ENCODE data around the gene NAA30.
A peak's percentile ranks its signal among the peaks of the same experiment; 100 is the strongest.
"Not testable (repeated sequence)": the region's sequence is repeated elsewhere in the genome, so short reads cannot be mapped to it uniquely, and the experiment has no call there.

The NAA30 gene

DNA sequence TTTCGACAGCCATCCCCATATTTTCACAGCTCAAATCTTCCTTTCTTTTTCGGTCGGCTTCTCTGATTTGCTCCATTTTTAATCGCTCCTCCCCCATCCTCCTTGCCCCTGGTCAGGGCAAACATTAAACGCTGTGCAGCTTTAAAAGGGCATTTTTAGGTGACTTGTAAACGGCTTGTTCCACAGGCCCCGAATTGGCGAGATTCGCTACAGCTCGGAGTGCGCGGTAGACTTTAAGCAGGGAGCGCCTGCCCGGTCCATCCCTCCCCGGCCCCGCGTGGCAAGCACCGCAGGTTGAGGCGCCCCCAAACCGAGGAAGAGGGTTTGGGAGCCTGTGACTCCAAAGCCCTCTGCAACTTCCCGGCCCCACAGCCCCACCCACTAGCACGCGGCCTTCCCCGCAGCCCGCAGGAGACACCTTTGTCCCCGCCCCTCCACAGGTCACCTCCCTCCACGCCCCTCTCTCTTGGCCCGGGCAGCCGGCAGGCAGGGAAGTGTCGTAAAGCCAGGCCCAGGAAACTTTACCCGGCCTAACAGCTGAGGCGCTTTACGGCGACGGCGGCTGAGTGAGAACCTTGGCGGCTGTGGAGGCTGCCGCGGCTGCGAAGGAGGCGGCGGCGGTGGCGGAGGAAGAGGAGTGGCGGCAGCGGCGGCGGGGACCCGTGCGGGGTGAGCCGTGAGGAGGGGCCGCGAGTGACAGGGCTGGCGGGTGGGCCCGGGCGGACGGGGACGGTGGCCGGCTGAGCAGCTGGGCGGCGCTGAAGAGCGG is at the start of gene NAA30:
Gene NAA30 (plus strand): TSS at position 550 of the 769 bp plus-strand sequence. CDS start 372 bp downstream, outside the sequence.
- peak; percentile 91 for DNase-seq

GRCh38 chr14:57343545-57344297 is 46.7 kb upstream of the NAA30 start:
- not testable (repeated sequence) for DNase-seq

- no peak for DNase-seq
Measured at GRCh38 chr14:57345106-57345505, 45.3 kb upstream of the NAA30 start.

- no peak for DNase-seq
Measured at GRCh38 chr14:57346741-57347140, 43.6 kb upstream of the NAA30 start.

- no peak for DNase-seq
Measured at GRCh38 chr14:57352396-57353170, 37.8 kb upstream of the NAA30 start.

- DNase-seq: no peak
Measured at GRCh38 chr14:57355081-57355800, 35.1 kb upstream of the NAA30 start.

- no peak for DNase-seq
Measured at GRCh38 chr14:57362361-57362760, 28.0 kb upstream of the NAA30 start.

GRCh38 chr14:57364659-57365450 is 25.5 kb upstream of the NAA30 start:
- DNase-seq: no peak

- not testable (repeated sequence) for DNase-seq
Measured at GRCh38 chr14:57370187-57370586, 20.2 kb upstream of the NAA30 start.

GRCh38 chr14:57371013-57371412 is 19.4 kb upstream of the NAA30 start:
- no peak for DNase-seq

GRCh38 chr14:57375156-57375555 is 15.2 kb upstream of the NAA30 start:
- DNase-seq: no peak

DNA sequence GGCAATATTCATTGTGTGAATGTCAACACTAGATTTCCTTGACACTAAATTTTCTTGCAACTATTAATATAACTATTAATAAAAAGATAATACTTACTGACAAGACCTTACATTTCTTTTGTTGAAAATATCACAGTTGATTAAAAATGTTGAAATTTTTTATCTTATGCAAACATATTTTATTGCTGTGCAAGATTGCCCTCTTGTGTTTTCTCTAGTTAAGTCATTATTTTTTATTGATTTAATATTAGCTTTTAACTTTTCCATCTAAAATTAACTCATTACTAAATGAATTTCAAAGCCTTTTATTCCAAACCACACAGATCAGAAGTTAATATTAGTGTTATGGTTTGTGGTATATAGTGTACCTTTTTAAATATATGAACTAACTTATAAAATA is 11.7 kb upstream of the NAA30 start:
- DNase-seq: no peak

DNA sequence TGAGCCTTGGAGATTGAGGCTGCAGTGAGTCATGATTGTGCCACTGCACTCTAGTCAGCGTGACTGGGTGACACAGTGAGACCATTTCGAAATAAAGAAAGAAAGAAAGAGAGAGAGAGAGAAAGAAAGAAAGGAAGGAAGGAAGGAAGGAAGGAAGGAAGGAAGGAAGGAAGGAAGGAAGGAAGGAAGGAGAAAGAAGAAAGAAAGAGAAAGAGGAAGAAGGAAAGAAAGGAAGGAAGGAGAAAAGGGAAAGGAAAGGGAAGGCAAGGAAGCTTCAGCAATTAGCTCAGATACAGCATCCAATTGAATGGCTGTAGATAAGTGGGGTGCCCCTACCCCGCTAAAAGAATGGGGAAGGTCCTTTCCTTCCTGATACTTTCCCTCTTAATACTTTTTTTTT is 9.5 kb upstream of the NAA30 start:
- no peak for DNase-seq

GRCh38 chr14:57382283-57382682 is 8.1 kb upstream of the NAA30 start:
- DNase-seq: no peak

DNA sequence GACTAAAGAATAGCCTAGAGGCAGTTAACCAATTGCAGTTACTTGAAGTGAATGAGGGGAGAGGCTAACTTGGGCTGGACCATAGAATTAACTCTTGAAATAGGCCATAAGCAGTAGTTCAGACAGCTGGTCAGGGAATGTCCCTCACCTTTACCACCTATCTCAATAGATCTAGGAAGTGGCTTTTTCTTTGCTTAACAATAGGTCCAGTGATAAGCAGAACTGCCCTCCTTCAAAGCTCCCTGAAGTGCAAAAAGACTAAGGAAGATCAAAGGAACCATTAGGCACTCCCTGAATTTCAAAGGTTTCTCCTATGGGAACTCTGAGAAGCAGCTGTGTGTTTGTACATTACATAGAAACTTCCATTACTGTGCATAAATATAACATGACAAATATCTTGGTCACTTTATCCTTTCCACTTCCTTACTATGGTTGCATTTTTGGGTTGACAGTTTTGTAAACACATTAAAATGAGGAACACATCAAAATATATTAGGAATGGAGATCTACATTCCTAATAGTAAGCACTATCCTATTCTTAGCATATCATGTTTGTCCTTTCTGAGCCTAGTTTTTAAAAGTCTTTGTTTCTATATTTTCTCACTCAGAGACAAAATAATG is 7.2 kb upstream of the NAA30 start:
- no peak for DNase-seq

DNA sequence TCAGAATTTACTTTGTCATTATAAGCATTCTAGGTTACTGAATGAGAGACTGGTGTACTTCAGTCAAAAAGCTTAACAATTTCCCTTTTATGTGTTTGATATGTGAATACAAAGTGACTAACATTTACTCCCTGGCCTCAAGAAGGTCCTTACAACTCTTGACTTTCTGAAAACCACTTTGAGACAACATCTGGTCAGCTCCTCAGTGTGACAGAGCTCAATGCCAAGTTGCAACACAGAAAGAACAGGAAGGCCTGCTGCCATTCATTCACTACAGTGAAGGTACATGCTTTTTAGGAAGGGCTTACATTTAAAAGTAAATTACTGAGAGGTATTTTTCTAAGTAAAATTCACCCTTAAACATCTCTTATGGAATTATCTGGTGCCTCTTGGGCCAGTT is 2.3 kb upstream of the NAA30 start:
- DNase-seq: no peak

DNA sequence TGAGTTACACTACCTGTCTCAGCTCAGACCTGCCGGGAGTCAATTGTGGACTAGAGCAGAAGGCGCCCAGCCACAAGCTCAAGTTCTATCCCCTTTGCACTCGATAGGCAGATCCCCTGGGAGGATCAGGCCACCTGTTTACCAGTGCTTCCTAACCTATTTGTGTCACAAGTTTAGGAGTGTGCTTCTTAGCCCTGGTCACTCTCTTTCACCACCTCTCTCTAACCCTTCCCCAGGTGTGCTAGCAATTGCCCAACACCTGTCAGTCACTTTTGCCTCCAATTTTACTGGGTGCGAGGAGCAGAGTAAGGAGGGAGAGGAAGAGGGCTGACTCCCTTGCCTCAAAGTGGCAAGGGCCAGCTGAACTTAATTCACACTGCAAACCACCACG is 745 bp upstream of the NAA30 start:
- DNase-seq: peak; percentile 7

DNA sequence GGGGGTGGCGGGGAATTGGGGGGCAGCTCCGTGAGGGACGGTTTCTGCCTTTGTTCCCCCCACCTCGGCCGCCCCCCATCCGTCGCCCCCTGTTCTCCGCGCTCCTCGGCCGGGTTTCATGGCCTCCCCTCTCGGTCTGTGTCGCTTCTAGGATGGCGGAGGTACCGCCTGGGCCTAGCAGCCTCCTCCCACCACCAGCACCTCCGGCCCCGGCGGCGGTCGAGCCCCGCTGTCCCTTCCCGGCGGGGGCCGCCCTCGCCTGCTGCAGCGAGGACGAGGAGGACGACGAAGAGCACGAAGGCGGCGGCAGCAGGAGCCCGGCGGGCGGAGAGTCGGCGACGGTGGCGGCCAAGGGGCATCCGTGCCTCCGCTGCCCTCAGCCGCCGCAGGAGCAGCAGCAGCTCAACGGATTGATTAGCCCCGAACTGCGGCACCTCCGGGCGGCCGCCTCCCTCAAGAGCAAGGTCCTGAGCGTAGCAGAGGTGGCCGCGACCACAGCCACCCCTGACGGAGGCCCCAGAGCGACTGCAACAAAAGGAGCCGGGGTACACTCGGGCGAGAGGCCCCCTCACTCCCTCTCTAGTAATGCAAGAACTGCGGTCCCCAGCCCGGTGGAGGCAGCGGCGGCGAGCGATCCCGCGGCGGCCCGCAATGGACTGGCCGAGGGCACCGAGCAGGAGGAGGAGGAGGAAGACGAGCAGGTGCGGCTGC is 575 bp downstream of the NAA30 start:
- peak; percentile 29 for DNase-seq

GRCh38 chr14:57391517-57392195 is 1.3 kb downstream of the NAA30 start:
- no peak for DNase-seq

- DNase-seq: no peak
Measured at GRCh38 chr14:57392830-57393229, 2.4 kb downstream of the NAA30 start.
